ENCODE results near the gene PROM2.

DNA sequence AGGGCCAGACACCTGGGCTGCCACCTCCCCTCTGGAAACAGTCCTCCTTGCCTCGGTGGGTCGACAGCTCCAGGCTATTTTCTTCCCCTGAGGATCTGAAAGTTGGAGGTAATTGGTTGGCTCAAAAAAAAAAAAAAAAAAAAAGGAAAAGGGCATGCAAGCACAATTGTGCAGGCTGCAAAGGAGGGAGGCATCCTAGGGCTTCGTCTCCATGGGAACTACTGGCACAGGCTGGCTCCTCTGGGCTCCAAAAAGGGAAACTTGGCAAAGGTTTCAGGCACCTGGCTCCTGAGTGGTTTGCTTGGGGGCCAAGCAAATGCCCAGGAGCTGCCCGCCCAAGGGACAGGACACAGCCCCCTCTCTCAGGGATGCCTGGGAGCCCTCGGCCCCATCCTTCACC is 21.8 kb downstream of the PROM2 start:
- TF ChIP-seq, protein P1, sequence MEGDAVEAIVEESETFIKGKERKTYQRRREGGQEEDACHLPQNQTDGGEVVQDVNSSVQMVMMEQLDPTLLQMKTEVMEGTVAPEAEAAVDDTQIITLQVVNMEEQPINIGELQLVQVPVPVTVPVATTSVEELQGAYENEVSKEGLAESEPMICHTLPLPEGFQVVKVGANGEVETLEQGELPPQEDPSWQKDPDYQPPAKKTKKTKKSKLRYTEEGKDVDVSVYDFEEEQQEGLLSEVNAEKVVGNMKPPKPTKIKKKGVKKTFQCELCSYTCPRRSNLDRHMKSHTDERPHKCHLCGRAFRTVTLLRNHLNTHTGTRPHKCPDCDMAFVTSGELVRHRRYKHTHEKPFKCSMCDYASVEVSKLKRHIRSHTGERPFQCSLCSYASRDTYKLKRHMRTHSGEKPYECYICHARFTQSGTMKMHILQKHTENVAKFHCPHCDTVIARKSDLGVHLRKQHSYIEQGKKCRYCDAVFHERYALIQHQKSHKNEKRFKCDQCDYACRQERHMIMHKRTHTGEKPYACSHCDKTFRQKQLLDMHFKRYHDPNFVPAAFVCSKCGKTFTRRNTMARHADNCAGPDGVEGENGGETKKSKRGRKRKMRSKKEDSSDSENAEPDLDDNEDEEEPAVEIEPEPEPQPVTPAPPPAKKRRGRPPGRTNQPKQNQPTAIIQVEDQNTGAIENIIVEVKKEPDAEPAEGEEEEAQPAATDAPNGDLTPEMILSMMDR (optimal IDR thresholded peaks at IDR 0.05 in 1 of 3, IDR thresholded peaks at IDR 0.05 in 1 of 3, conservative IDR thresholded peaks at IDR 0.05 in 1 of 3; ENCODE audit: extremely low read depth in 1 of 3, insufficient read depth in 2 of 3, low read length in 3 of 3): no peak
- TF ChIP-seq EZH2 (IDR thresholded peaks at IDR 0.05; ENCODE audit: low read length): no peak

Measured in keratinocyte (primary cell).